SK-N-MC (cell line): ENCODE results near the gene PHYH.

Experiments used
- EZH2 ChIP-seq: fragments of 200-600 bp; sonication (generic); IDR thresholded peaks from one replicate; pipeline ENCODE4 v1.6.1; 2017; ENCODE audit warnings: antibody characterized with exemption
- POLR2AphosphoS5 ChIP-seq: IDR thresholded peaks from 2 replicates; pipeline ENCODE4 v1.6.1; 2012; ENCODE audit warnings: mild to moderate bottlenecking, low read depth, low read length, borderline replicate concordance

DNA sequence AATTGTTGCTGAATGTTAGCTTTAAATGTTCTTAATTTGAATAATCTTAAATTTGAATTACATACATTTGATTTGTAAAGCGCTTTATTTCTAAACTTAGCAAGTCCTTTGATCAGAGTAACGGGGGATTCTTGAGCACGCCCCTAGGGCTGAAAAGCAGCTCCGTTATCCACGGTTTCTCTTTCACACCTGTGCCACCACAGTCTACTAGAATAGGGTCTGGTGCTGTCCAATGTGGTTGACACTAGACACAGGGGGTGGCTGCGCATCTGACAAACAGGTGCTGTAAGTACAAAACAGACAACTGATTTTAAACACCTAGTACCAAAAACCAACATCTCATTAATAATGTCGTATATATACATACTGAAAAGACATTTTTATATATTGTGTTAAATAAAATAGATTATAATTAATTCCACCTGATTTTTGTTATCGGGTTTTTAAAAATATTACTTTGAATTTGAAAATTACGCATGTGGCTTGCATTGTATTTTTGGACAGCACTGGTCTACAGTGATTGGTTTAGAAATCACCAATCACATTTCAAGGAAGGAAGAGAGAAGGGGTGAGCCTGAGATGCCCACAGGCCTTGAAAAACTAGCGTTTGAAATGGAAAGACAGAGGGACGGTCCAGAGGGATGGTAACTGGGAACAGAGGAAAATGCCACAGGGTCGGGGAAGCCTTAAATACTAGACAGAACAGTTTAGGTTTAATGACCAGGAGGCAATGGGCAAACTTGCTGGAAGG, 40.9 kb upstream of the PHYH start:
- TF ChIP-seq POLR2AphosphoS5 = no peak
- no peak for TF ChIP-seq EZH2
